DOHH2 (cell line): ENCODE results near the gene VAV2.

Experiments used
- CTCF ChIP-seq: fragments of 200-600 bp; sonication (generic); IDR thresholded peaks from one replicate; pipeline ENCODE4 v1.5.1; 2014; ENCODE audit warnings: antibody characterized with exemption, mild to moderate bottlenecking, low read depth, low read length; ENCODE audit not compliant: poor library complexity, severe bottlenecking
- EZH2phosphoT487 ChIP-seq: fragments of 200-600 bp; sonication (generic); IDR thresholded peaks from 2 replicates; pipeline ENCODE4 v1.6.1; 2017; ENCODE audit warnings: borderline replicate concordance, mild to moderate bottlenecking, antibody characterized with exemption, low read length, moderate library complexity, mixed read lengths

- TF ChIP-seq CTCF (no peak), EZH2phosphoT487 (no peak)
These were observed 263.1 kb downstream of the VAV2 start for GRCh38 chr9:133728856-133729616.
